HCT116 (cell line): ENCODE data around the gene TSKU. TPM values are rescaled to one million over a fixed set of nuclear protein-coding genes. Genes with fewer than 3 reads are reported as not detected.
A peak's percentile ranks its signal among the peaks of the same experiment; 100 is the strongest.

Experiments used
- ATAC-seq: fragments of 200-7000 bp; cut with Tn5 transposase; 2 replicates; pipeline ENCODE4 v1.9.1; 2020; ENCODE audit warnings: mild to moderate bottlenecking, moderate library complexity
- Bru-seq: library from RNA; stranded (reverse); fragments of 400-500 nt; gene quantifications from one replicate; lab custom pipeline; 2021; lab: Mats Ljungman, UMichigan
- BruChase-seq, 2 experiments: library from RNA; stranded (reverse); fragments of 400-500 nt; gene quantifications; one replicate each; lab custom pipeline; 2021; lab: Mats Ljungman, UMichigan
- BruUV-seq: library from RNA; stranded (reverse); fragments of 400-500 nt; replicated peaks from 2 replicates; lab custom pipeline; 2021; lab: Mats Ljungman, UMichigan
- CTCF ChIA-PET: fragments of 300-600 bp; sonication (Branson Sonifier 250); formaldehyde crosslinking; loops from one replicate; lab custom pipeline; 2021; ENCODE audit warnings: antibody characterized with exemption; lab: Charles Lee
- POLR2A ChIA-PET: fragments of 300-600, 350-600 bp; sonication (Branson Sonifier 250); formaldehyde crosslinking; loops from one replicate; lab custom pipeline; 2021; ENCODE audit warnings: antibody characterized with exemption; lab: Charles Lee
- RAD21 ChIA-PET, 2 experiments: fragments of 300-600 bp; sonication (Branson Sonifier 250); formaldehyde crosslinking; loops; one replicate each; lab custom pipeline; 2023; ENCODE audit warnings: low total read pairs in 2 of 2; ENCODE audit not compliant: uncharacterized antibody in 2 of 2, unreplicated experiment in 2 of 2, low non-redundant PET in 1 of 2; lab: Charles Lee
- DNase-seq: peaks from one replicate; pipeline ENCODE4 v3.0.0-alpha.2; 2010; ENCODE audit warnings: low read depth, low spot score
- H2AFZ ChIP-seq: fragments of 200-600 bp; shearing (Covaris generic), sonication (generic); 2 replicates; pipeline ENCODE4 v1.6.1; 2017; ENCODE audit warnings: low read depth, mixed run types, mixed read lengths, antibody characterized with exemption, low read length; ENCODE audit not compliant: poor library complexity, severe bottlenecking
- H3K27ac ChIP-seq: 2 replicates; pipeline ENCODE4 v1.5.1; 2012; ENCODE audit warnings: low read depth, low read length
- H3K27me3 ChIP-seq: fragments of 200-600 bp; sonication (generic); 2 replicates; pipeline ENCODE4 v1.6.1; 2016; ENCODE audit warnings: mixed run types, low read length, mixed read lengths; ENCODE audit not compliant: insufficient read depth
- H3K36me3 ChIP-seq, 2 experiments: fragments of 200-500 bp in 1 of 2; fragments of 200-600 bp in 1 of 2; sonication (Bioruptor generic) in 1 of 2; sonication (generic) in 1 of 2; 2 replicates each; pipeline versions ENCODE4 v1.5.1 to v1.6.1; 2014 to 2016; ENCODE audit warnings: low read length in 2 of 2, inconsistent platforms in 1 of 2, mixed read lengths in 1 of 2, mixed run types in 1 of 2; ENCODE audit not compliant: insufficient read depth in 2 of 2, control insufficient read depth in 1 of 2
- H3K4me1 ChIP-seq, 2 experiments: fragments of 200-600 bp in 1 of 2; sonication (generic) in 1 of 2; 2 replicates each; pipeline versions ENCODE4 v1.5.1 to v1.6.1; 2012 to 2017; ENCODE audit warnings: low read length in 2 of 2, inconsistent platforms in 1 of 2, mild to moderate bottlenecking in 1 of 2, mixed read lengths in 1 of 2, mixed run types in 1 of 2, moderate library complexity in 1 of 2; ENCODE audit not compliant: insufficient read depth in 2 of 2, control insufficient read depth in 1 of 2
- H3K4me2 ChIP-seq: fragments of 200-600 bp; sonication (generic); 2 replicates; pipeline ENCODE4 v1.6.1; 2017; ENCODE audit warnings: mixed run types, low read length, mixed read lengths
- H3K4me3 ChIP-seq, 2 experiments: fragments of 200-600 bp in 1 of 2; sonication (generic) in 1 of 2; replicated peaks in 1 of 2; 2 replicates each; pipeline ENCODE4 v1.5.1; 2011 to 2016; ENCODE audit warnings: low read length in 2 of 2, control low read depth in 1 of 2, low read depth in 1 of 2, mild to moderate bottlenecking in 1 of 2, mixed read lengths in 1 of 2, mixed run types in 1 of 2
- H3K79me2 ChIP-seq: fragments of 200-600 bp; sonication (generic); 2 replicates; pipeline ENCODE4 v1.6.1; 2017; ENCODE audit warnings: mild to moderate bottlenecking, mixed run types, low read length, moderate library complexity, mixed read lengths; ENCODE audit not compliant: insufficient read depth
- H3K9ac ChIP-seq: fragments of 200-600 bp; sonication (generic); 2 replicates; pipeline ENCODE4 v1.6.1; 2016; ENCODE audit warnings: low read length, mixed read lengths
- H3K9me2 ChIP-seq: fragments of 200-600 bp; sonication (generic), shearing (Covaris generic); 2 replicates; pipeline ENCODE4 v1.6.1; 2017; ENCODE audit warnings: mixed run types, mild to moderate bottlenecking, moderate library complexity; ENCODE audit not compliant: insufficient read depth
- H3K9me3 ChIP-seq, 2 experiments: fragments of 200-500 bp in 1 of 2; fragments of 200-600 bp in 1 of 2; sonication (Bioruptor generic) in 1 of 2; sonication (generic) in 1 of 2; 2 replicates each; pipeline ENCODE4 v1.6.1; 2014 to 2017; ENCODE audit warnings: low read length in 2 of 2, mixed read lengths in 2 of 2, inconsistent platforms in 1 of 2, low read depth in 1 of 2, mild to moderate bottlenecking in 1 of 2, mixed run types in 1 of 2, moderate library complexity in 1 of 2; ENCODE audit not compliant: control insufficient read depth in 1 of 2, insufficient read depth in 1 of 2
- H4K20me1 ChIP-seq: fragments of 200-600 bp; sonication (generic), shearing (Covaris generic); 2 replicates; pipeline ENCODE4 v1.6.1; 2017; ENCODE audit warnings: mixed run types, mild to moderate bottlenecking, moderate library complexity; ENCODE audit not compliant: insufficient read depth
- ATF3 ChIP-seq: IDR thresholded peaks from 2 replicates; pipeline ENCODE4 v1.6.1; 2012
- CBX3 ChIP-seq: IDR thresholded peaks from 2 replicates; pipeline ENCODE4 v1.6.1; 2012; ENCODE audit warnings: low read depth
- CEBPB ChIP-seq: IDR thresholded peaks from 2 replicates; pipeline ENCODE4 v1.6.1; 2012; ENCODE audit warnings: low read depth
- CTCF ChIP-seq, 3 experiments: fragments of 200-600 bp in 1 of 3; sonication (generic) in 1 of 3; IDR thresholded peaks in 2 of 3; conservative IDR thresholded peaks in 1 of 3; 2 replicates each; pipeline ENCODE4 v1.5.1; 2012 to 2017; ENCODE audit warnings: low read depth in 2 of 3, low read length in 2 of 3, antibody characterized with exemption in 1 of 3, borderline replicate concordance in 1 of 3, control low read depth in 1 of 3, mild to moderate bottlenecking in 1 of 3, mixed read lengths in 1 of 3, mixed run types in 1 of 3, moderate library complexity in 1 of 3; ENCODE audit not compliant: insufficient read depth in 1 of 3
- EGR1 ChIP-seq: IDR thresholded peaks from 2 replicates; pipeline ENCODE4 v1.6.1; 2012; ENCODE audit warnings: low read depth
- ELF1 ChIP-seq: IDR thresholded peaks from 2 replicates; pipeline ENCODE4 v1.6.1; 2012; ENCODE audit warnings: low read depth, borderline replicate concordance
- EZH2phosphoT487 ChIP-seq: fragments of 200-600 bp; IDR thresholded peaks from 2 replicates; pipeline ENCODE4 v1.6.1; 2018; ENCODE audit warnings: antibody characterized with exemption, borderline replicate concordance
- JUND ChIP-seq: IDR thresholded peaks from 2 replicates; pipeline ENCODE4 v1.6.1; 2012
- POLR2A ChIP-seq: IDR thresholded peaks from 2 replicates; pipeline ENCODE4 v1.7.0; 2011; ENCODE audit warnings: borderline replicate concordance; ENCODE audit not compliant: insufficient read depth, insufficient read length; ENCODE audit errors: extremely low read depth
- POLR2AphosphoS5 ChIP-seq: IDR thresholded peaks from 2 replicates; pipeline ENCODE4 v1.6.1; 2011; ENCODE audit warnings: mild to moderate bottlenecking, low read depth, low read length, moderate library complexity
- REST ChIP-seq: IDR thresholded peaks from 2 replicates; pipeline ENCODE4 v1.6.1; 2012; ENCODE audit warnings: low read depth
- SP1 ChIP-seq: IDR thresholded peaks from 2 replicates; pipeline ENCODE4 v1.6.1; 2012; ENCODE audit warnings: low read depth
- TCF7L2 ChIP-seq: IDR thresholded peaks from 2 replicates; pipeline ENCODE4 v1.7.0; 2011; ENCODE audit warnings: borderline replicate concordance, inconsistent platforms; ENCODE audit not compliant: insufficient read depth, insufficient read length; ENCODE audit errors: extremely low read depth
- ZFX ChIP-seq: fragments of 450-650 bp; IDR thresholded peaks from 2 replicates; pipeline ENCODE4 v1.6.1; 2017
- ZNF274 ChIP-seq: fragments of 200-500 bp; sonication (Bioruptor generic); IDR thresholded peaks from 2 replicates; pipeline ENCODE4 v1.6.1; 2014; ENCODE audit warnings: mild to moderate bottlenecking, low read depth, low read length, inconsistent platforms
- intact Hi-C: fragments of 100-400 bp; cut with micrococcal nuclease; formaldehyde crosslinking; loops from 2 replicates; pipeline ENCODE4 v1.10.0; 2022
- long read RNA-seq: library from polyadenylated mRNA; unstranded; transcript quantifications from one replicate; pipeline ENCODE4 v2.0.0, GENCODE V29; 2021; ENCODE audit not compliant: unreplicated experiment
- polyA plus RNA-seq: library from polyadenylated mRNA; unstranded; fragments of >200 nt; gene quantifications from 2 replicates; pipeline ENCODE4 v1.2.1, GENCODE V29; 2012; ENCODE audit warnings: missing spikeins
- total RNA-seq: library from RNA; stranded (reverse); gene quantifications from one replicate; pipeline ENCODE4 v1.2.1, GENCODE V29; 2021; ENCODE audit not compliant: unreplicated experiment

Gene TSKU
- total RNA-seq (21.9 TPM), Bru-seq, nascent RNA (percentile 68 among the genes with signal in this experiment), BruChase-seq, experiment 1, labeled RNA remaining after a 6-hour chase (percentile 59 among the genes with signal in this experiment), BruChase-seq, experiment 2, labeled RNA remaining after a 2-hour chase (percentile 76 among the genes with signal in this experiment)
- 21.1 and 25.4 TPM in 2 replicates for polyA plus RNA-seq
- long read RNA-seq, transcript TSKU-201 (2 exons, 2,712 nt) = major isoform, 18 of 31 reads
- long read RNA-seq, partial matches to known transcripts = 13 of 31 reads
- long read RNA-seq, other reads (novel, unspliced or antisense) = 0 of 31 reads

GRCh38 chr11:76783294-76783895 lies at the start of gene TSKU:
Gene TSKU (plus strand): TSS chr11:76783356. CDS start chr11:76795617, 12,261 bp downstream.
- Histone ChIP-seq H3K9me3 (peaks cover 0 to 1% of the 10 kb centered on the region in 2 experiments; a peak in 1 of 4 replicates), H3K27ac (peak within 1 kb of the TSS; percentile 88), H3K36me3 (no peaks in the 10 kb centered on the region), H3K27me3 (no peaks in the 10 kb centered on the region), H2AFZ (peak within 1 kb of the TSS; percentile 12), H3K4me1 (peaks cover 45 to 59% of the 10 kb centered on the region in 2 experiments), H3K4me2 (peak within 1 kb of the TSS; percentile 95), H3K9ac (peak within 1 kb of the TSS; percentile 96), H3K79me2 (peaks cover 48% of the 10 kb centered on the region), H4K20me1 (peaks cover 15% of the 10 kb centered on the region; the same call in 1 of the 2 replicates), H3K4me3 (peak within 1 kb of the TSS; percentile 85 to 91), H3K9me2 (no peaks in the 10 kb centered on the region)
- CTCF ChIA-PET = no interaction called here
- no peak for DNase-seq
- POLR2A ChIA-PET = no interaction called here
- ATAC-seq = peak; percentile 57
- no TSS peak for BruUV-seq
- RAD21 ChIA-PET = interaction anchor here in 1 of 2 experiments (0.8 kb wide), 1 partner anchor 49 kb away, joined by 4 read pairs; no protein-coding TSS in a partner anchor
- no peak for TF ChIP-seq CTCF (IDR thresholded peaks at IDR 0.05 in 2 of 3, conservative IDR thresholded peaks at IDR 0.05 in 1 of 3; ENCODE audit: borderline replicate concordance in 1 of 3, insufficient read depth in 1 of 3, low read depth in 2 of 3, low read length in 2 of 3)
- no peak for TF ChIP-seq ELF1
- TF ChIP-seq POLR2AphosphoS5 = peak; percentile 58; the same call in 1 of the 2 replicates
- no peak for TF ChIP-seq REST
- peak; percentile 57 for TF ChIP-seq ZFX
- no peak for TF ChIP-seq ATF3
- peak; percentile 55 for TF ChIP-seq POLR2A
- no peak for TF ChIP-seq JUND
- no peak for TF ChIP-seq CEBPB
- TF ChIP-seq EZH2phosphoT487 = no peak
- no peak for TF ChIP-seq EGR1
- TF ChIP-seq SP1 = no peak
- no peak for TF ChIP-seq CBX3
- peak; percentile 37 for TF ChIP-seq TCF7L2
- no peak for TF ChIP-seq ZNF274
- intact Hi-C loops = loop anchor here (5.0 kb wide), 1 partner anchor 36 kb away; no protein-coding TSS in a partner anchor
